Mesenchymal stem cell (in vitro differentiated cells and primary cell): ENCODE results near the gene H3-3A.

Source experiments
- DNase-seq: peaks from one replicate; pipeline ENCODE4 v3.0.0-alpha.2; 2013
- H2AFZ ChIP-seq: one replicate; pipeline ENCODE4 v1.6.1; 2013; ENCODE audit warnings: low read depth, mild to moderate bottlenecking, control low read depth, inconsistent platforms, low read length, moderate library complexity
- H2AK5ac ChIP-seq: 2 replicates; pipeline ENCODE4 v1.6.1; 2013; ENCODE audit warnings: low read length, moderate library complexity, mild to moderate bottlenecking, inconsistent platforms; ENCODE audit not compliant: severe bottlenecking
- H2BK120ac ChIP-seq: one replicate; pipeline ENCODE4 v1.6.1; 2013; ENCODE audit warnings: low read depth, mild to moderate bottlenecking, inconsistent platforms, low read length, moderate library complexity
- H2BK12ac ChIP-seq, 2 experiments: one replicate each; pipeline ENCODE4 v1.6.1; 2013; ENCODE audit warnings: inconsistent platforms in 2 of 2, low read length in 2 of 2, mild to moderate bottlenecking in 2 of 2, moderate library complexity in 2 of 2, control low read depth in 1 of 2
- H2BK15ac ChIP-seq: one replicate; pipeline ENCODE4 v1.6.1; 2013; ENCODE audit warnings: mild to moderate bottlenecking, low read depth, inconsistent platforms; ENCODE audit not compliant: poor library complexity, severe bottlenecking
- H2BK5ac ChIP-seq: 2 replicates; pipeline ENCODE4 v1.6.1; 2013; ENCODE audit warnings: low read depth, mild to moderate bottlenecking, low read length, control low read depth, inconsistent platforms; ENCODE audit not compliant: poor library complexity, severe bottlenecking
- H3K14ac ChIP-seq, 2 experiments: one replicate each; pipeline ENCODE4 v1.6.1; 2013; ENCODE audit warnings: inconsistent platforms in 2 of 2, low read length in 2 of 2, control low read depth in 1 of 2, mild to moderate bottlenecking in 1 of 2, moderate library complexity in 1 of 2
- H3K18ac ChIP-seq, 2 experiments: one replicate each; pipeline ENCODE4 v1.6.1; 2013; ENCODE audit warnings: inconsistent platforms in 2 of 2, low read length in 2 of 2, control low read depth in 1 of 2, low read depth in 1 of 2, mild to moderate bottlenecking in 1 of 2
- H3K23ac ChIP-seq, 2 experiments: one replicate each; pipeline ENCODE4 v1.6.1; 2013; ENCODE audit warnings: inconsistent platforms in 2 of 2, low read length in 2 of 2, mild to moderate bottlenecking in 2 of 2, moderate library complexity in 2 of 2, control low read depth in 1 of 2
- H3K27ac ChIP-seq: 2 replicates; pipeline ENCODE4 v1.5.1; 2013; ENCODE audit warnings: mild to moderate bottlenecking, moderate library complexity, low read length, control low read depth, inconsistent platforms; ENCODE audit not compliant: poor library complexity, severe bottlenecking
- H3K27me3 ChIP-seq, 2 experiments: 2 replicates each; pipeline versions ENCODE4 v1.6.1 to v1.7.0; 2013; ENCODE audit warnings: low read length in 2 of 2, mild to moderate bottlenecking in 2 of 2, moderate library complexity in 2 of 2, control low read depth in 1 of 2, inconsistent platforms in 1 of 2; ENCODE audit not compliant: control insufficient read depth in 1 of 2, insufficient read depth in 1 of 2
- H3K36me3 ChIP-seq, 2 experiments: 2 replicates each; pipeline versions ENCODE4 v1.6.1 to v1.7.0; 2013; ENCODE audit warnings: low read length in 2 of 2, control low read depth in 1 of 2, inconsistent platforms in 1 of 2, low read depth in 1 of 2, mild to moderate bottlenecking in 1 of 2; ENCODE audit not compliant: insufficient read depth in 2 of 2, control insufficient read depth in 1 of 2
- H3K4ac ChIP-seq, 2 experiments: one replicate each; pipeline ENCODE4 v1.6.1; 2013; ENCODE audit warnings: inconsistent platforms in 2 of 2, low read length in 2 of 2, mild to moderate bottlenecking in 2 of 2, moderate library complexity in 2 of 2, control low read depth in 1 of 2, low read depth in 1 of 2
- H3K4me1 ChIP-seq: 2 replicates; pipeline ENCODE4 v1.6.1; 2013; ENCODE audit warnings: low read depth, low read length, control low read depth; ENCODE audit not compliant: control insufficient read depth, insufficient read depth
- H3K4me2 ChIP-seq: 2 replicates; pipeline ENCODE4 v1.6.1; 2013; ENCODE audit warnings: low read length, mild to moderate bottlenecking, inconsistent platforms; ENCODE audit not compliant: poor library complexity, severe bottlenecking
- H3K4me3 ChIP-seq, 2 experiments: 2 replicates each; pipeline versions ENCODE4 v1.5.1 to v1.7.0; 2013; ENCODE audit warnings: low read length in 2 of 2, mild to moderate bottlenecking in 2 of 2, control low read depth in 1 of 2, low read depth in 1 of 2; ENCODE audit not compliant: insufficient read depth in 1 of 2
- H3K79me1 ChIP-seq: replicated peaks from 2 replicates; pipeline ENCODE4 v1.6.1; 2013; ENCODE audit warnings: mild to moderate bottlenecking, control low read depth, low read length, inconsistent platforms; ENCODE audit not compliant: poor library complexity, severe bottlenecking
- H3K9ac ChIP-seq: 2 replicates; pipeline ENCODE4 v1.7.0; 2013; ENCODE audit warnings: mild to moderate bottlenecking, low read length, moderate library complexity
- H3K9me3 ChIP-seq: 2 replicates; pipeline ENCODE4 v1.7.0; 2013; ENCODE audit warnings: mild to moderate bottlenecking, low read length; ENCODE audit not compliant: control insufficient read depth
- H4K8ac ChIP-seq: one replicate; pipeline ENCODE4 v1.6.1; 2013; ENCODE audit warnings: inconsistent platforms, mild to moderate bottlenecking, low read length, moderate library complexity
- H4K91ac ChIP-seq: one replicate; pipeline ENCODE4 v1.6.1; 2013; ENCODE audit warnings: mild to moderate bottlenecking, low read length, inconsistent platforms
- WGBS: methylation state at CpG from one replicate; pipeline ENCODE4 v1.1.7; 2013; ENCODE audit warnings: mixed read lengths; 5-methylcytosine and 5-hydroxymethylcytosine counted together

The H3-3A gene

GRCh38 chr1:226050133-226050532 is 12.4 kb upstream of the H3-3A start:
- Histone ChIP-seq H2AFZ (no peak overlapping the region), H3K4ac (no peak overlapping the region), H3K27ac (no peak overlapping the region), H3K36me3 (no peaks in the 10 kb centered on the region), H3K9ac (no peak overlapping the region), H2BK15ac (no peak overlapping the region), H3K4me1 (no peaks in the 10 kb centered on the region), H3K4me3 (no peak overlapping the region), H2BK12ac (no peak overlapping the region), H3K9me3 (no peaks in the 10 kb centered on the region), H3K18ac (no peak overlapping the region), H3K27me3 (no peaks in the 10 kb centered on the region), H2BK5ac (no peak overlapping the region), H3K4me2 (no peak overlapping the region), H3K23ac (no peak overlapping the region), H3K14ac (no peak overlapping the region), H4K91ac (no peak overlapping the region), H4K8ac (no peak overlapping the region), H2AK5ac (no peak overlapping the region), H2BK120ac (no peak overlapping the region), H3K79me1 (no peaks in the 10 kb centered on the region)
- no peak for DNase-seq
- 97% methylated on average over 3 of the region's 4 CpGs for WGBS

- Histone ChIP-seq H3K4me2 (no peak overlapping the region), H3K9ac (no peak overlapping the region), H3K18ac (no peak overlapping the region), H2BK120ac (no peak overlapping the region), H3K14ac (no peak overlapping the region), H3K23ac (no peak overlapping the region), H3K36me3 (peaks cover 0 to 6% of the 10 kb centered on the region in 2 experiments), H3K9me3 (no peaks in the 10 kb centered on the region), H3K4me1 (no peaks in the 10 kb centered on the region), H3K4ac (no peak overlapping the region), H2AFZ (no peak overlapping the region), H4K91ac (no peak overlapping the region), H3K27ac (no peak overlapping the region), H2BK15ac (no peak overlapping the region), H3K79me1 (no peaks in the 10 kb centered on the region), H2BK12ac (no peak overlapping the region), H3K4me3 (no peak overlapping the region), H3K27me3 (no peaks in the 10 kb centered on the region), H2AK5ac (no peak overlapping the region), H4K8ac (no peak overlapping the region), H2BK5ac (no peak overlapping the region)
- DNase-seq, result no peak
- whole genome bisulfite sequencing, result 100% methylated on average over 1 of the region's 2 CpGs
Measured at GRCh38 chr1:226051365-226051764, 11.2 kb upstream of the H3-3A start.

- H3K9me3 ChIP-seq, result no peaks in the 10 kb centered on the region
- H2BK5ac ChIP-seq, result no peak overlapping the region
- H3K18ac ChIP-seq, result no peak overlapping the region
- H3K27me3 ChIP-seq, result no peaks in the 10 kb centered on the region
- H3K4ac ChIP-seq, result no peak overlapping the region
- H3K79me1 ChIP-seq, result no peaks in the 10 kb centered on the region
- H3K4me2 ChIP-seq, result no peak overlapping the region
- no peak overlapping the region for H4K8ac ChIP-seq
- no peak overlapping the region for H2BK15ac ChIP-seq
- peaks cover 0 to 7% of the 10 kb centered on the region in 2 experiments for H3K36me3 ChIP-seq
- no peak overlapping the region for H3K4me3 ChIP-seq
- H2AK5ac ChIP-seq, result no peak overlapping the region
- no peak overlapping the region for H3K9ac ChIP-seq
- H2AFZ ChIP-seq, result no peak overlapping the region
- H3K4me1 ChIP-seq, result no peaks in the 10 kb centered on the region
- H3K14ac ChIP-seq, result no peak overlapping the region
- H2BK12ac ChIP-seq, result no peak overlapping the region
- no CpG with 5 or more reads among the region's 1 CpG for WGBS
- H3K27ac ChIP-seq, result no peak overlapping the region
- no peak overlapping the region for H2BK120ac ChIP-seq
- no peak for DNase-seq
- no peak overlapping the region for H3K23ac ChIP-seq
- no peak overlapping the region for H4K91ac ChIP-seq
Measured at GRCh38 chr1:226052061-226052460, 10.5 kb upstream of the H3-3A start.

GRCh38 chr1:226054519-226055327 is 7.8 kb upstream of the H3-3A start:
- H2BK15ac ChIP-seq, result no peak overlapping the region
- no peak overlapping the region for H3K4me3 ChIP-seq
- no peak overlapping the region for H3K27ac ChIP-seq
- no peak overlapping the region for H3K14ac ChIP-seq
- no peak overlapping the region for H3K9ac ChIP-seq
- H3K4me1 ChIP-seq, result no peaks in the 10 kb centered on the region
- H2AK5ac ChIP-seq, result no peak overlapping the region
- H3K9me3 ChIP-seq, result no peaks in the 10 kb centered on the region
- no peak for DNase-seq
- no peak overlapping the region for H4K8ac ChIP-seq
- no peaks in the 10 kb centered on the region for H3K79me1 ChIP-seq
- H2BK12ac ChIP-seq, result no peak overlapping the region
- no peak overlapping the region for H3K23ac ChIP-seq
- no peak overlapping the region for H3K4me2 ChIP-seq
- no peak overlapping the region for H3K18ac ChIP-seq
- H3K27me3 ChIP-seq, result no peaks in the 10 kb centered on the region
- H2BK5ac ChIP-seq, result no peak overlapping the region
- H2BK120ac ChIP-seq, result no peak overlapping the region
- WGBS, result 85% methylated on average over 6 of the region's 6 CpGs
- H3K36me3 ChIP-seq, result peaks cover 0 to 18% of the 10 kb centered on the region in 2 experiments
- no peak overlapping the region for H2AFZ ChIP-seq
- H3K4ac ChIP-seq, result no peak overlapping the region
- no peak overlapping the region for H4K91ac ChIP-seq
